Stimulated activated naive CD8-positive, alpha-beta T cell treated with anti-CD3 and anti-CD28 coated beads, Interleukin-15, Interleukin-2, amounts not matched to agents 100 U/mL and 50 U/mL, for 24 hours (primary cell): ENCODE measurements around the gene LIAS.
"Not testable (repeated sequence)": the region's sequence is repeated elsewhere in the genome, so short reads cannot be mapped to it uniquely, and the experiment has no call there.

Source experiments
- ATAC-seq: fragments of 150-1000 bp; cut with Tn5 transposase; one replicate; pipeline ENCODE4 v1.10.0; 2021
- DNase-seq: peaks from one replicate; pipeline ENCODE4 v3.0.0; 2021

The LIAS gene

DNA sequence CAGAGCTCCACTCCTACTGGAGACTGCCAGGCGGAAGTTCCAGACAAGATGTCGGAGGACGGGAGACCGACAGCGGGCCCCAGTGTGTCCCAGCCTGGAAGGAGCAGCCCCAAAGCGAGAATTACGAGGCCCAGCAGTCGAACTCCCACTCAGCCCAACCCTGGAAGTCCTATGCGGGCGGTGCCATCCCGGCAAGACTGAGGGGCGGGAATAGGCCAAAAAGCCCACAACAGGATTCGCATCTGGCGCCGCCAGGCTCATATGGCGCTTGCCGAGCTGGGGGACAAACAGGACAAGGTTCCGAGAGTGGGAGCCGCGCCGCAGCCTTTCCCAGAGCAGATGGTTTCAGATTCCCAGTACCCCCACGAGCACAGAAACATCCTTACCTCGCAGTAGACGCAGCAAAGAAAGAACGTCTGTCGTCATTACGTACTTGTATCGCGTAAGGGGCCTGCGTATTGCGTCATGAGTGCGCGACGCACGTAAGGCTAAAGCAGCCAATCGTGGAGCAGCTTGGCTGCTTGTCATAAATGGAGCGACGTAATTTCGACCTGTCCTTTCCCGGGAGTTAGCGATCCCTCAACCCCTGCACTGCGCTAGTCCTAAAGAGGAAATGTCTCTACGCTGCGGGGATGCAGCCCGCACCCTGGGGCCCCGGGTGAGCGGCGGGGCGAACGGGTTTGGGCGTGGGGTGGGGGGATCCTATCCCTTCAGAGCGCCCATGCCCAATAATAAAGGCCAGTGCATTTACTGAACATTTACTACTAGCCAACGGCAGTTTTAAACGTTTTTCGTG lies at the start of gene LIAS, which contains the start of gene RPL9:
Gene LIAS, plus strand, starts transcription at position 552 of the 796 bp plus-strand sequence. Its CDS starts 62 bp downstream, at position 614.
Gene RPL9, minus strand, starts transcription at position 418 of the 796 bp plus-strand sequence. CDS start 483 bp downstream, outside the sequence.
- DNase-seq = peak; percentile 90
- ATAC-seq = peak; percentile 94

DNA sequence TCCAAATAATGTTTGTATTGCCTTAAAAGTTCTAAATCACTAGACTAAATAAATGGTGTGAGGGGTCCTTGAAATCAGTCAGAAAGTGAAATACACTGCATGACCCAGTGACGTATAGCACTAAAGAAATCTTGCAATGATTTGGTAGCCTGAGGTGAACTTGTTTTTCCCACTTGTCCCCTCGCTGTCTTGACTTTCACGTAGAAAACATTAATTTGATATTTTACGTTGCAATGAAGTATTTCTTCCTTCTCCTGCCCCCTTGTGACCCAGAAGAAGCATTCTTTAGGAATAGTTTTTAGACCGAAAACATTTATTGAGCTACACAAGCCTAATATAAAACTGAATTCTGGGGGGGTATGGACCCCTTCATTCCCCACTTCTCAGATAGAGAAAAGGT lies 48.4 kb upstream of the LIAS start:
- no peak for DNase-seq

DNA sequence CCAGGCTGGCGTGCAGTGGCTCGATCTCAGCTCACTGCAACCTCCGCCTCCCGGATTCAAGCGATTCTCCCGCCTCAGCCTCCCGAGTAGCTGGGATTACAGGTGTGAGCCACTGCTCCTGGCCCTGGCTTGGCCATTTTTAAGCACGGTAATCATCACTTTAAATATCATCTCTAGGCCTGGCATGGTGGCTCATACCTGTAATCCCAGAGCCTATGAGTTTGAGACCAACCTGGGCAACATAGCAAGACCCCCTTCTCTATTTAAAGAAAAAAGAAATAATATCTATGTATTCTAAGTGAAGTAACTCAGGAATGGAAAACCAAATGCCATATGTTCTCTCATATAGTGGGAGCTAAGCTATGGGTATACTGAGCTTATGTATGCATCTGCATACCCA lies 47.3 kb upstream of the LIAS start:
- not testable (repeated sequence) for DNase-seq, ATAC-seq

More for the DNA sequence above, 48.4 kb upstream of the LIAS start:
- ATAC-seq = no peak

DNA sequence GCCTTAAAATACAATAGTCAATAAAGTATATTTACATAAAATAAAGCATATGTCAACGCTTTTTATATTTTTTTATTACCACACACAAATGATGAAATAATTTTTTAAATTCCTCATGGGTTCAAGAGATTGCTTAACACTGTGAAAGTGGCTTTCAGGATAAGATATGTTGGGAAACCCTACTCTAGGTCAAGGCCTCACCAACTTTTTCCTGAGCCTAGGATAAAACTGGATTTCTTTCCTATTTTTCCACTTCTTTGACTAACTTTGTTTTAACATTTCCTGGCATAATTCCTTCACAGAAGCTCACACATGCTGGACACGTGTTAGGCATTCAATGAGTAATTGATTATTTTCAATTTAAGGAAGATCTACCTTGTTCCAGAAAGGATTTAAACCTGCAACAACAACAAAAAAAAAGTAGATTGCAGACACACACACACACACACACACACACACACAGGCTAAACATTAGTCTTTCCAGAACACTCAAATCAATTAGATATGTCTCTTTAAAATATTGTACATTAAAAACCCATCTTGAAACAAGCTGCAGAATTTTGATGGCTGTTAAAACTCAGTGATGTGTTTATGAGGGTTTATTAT lies 43.1 kb upstream of the LIAS start:
- ATAC-seq = no peak
- no peak for DNase-seq

DNA sequence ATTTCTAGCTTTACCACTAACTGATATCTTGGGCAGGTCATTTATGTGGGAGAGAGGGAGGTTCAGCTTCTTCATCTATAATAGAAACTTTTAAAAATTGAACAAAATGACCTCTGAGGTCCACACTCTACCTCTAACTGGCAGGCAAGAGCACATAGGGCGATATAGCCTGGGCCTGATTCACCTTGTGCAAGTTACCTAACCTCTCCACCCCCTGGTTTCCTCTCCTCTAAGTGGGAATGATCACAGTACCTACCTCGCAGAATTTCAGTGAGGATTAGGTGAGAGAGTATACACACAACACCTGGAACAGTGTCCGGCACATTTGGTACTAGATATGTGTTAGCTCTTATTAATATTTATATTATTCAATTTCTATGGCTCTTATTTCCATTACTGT lies 36.6 kb upstream of the LIAS start:
- DNase-seq (no peak), ATAC-seq (no peak)

DNA sequence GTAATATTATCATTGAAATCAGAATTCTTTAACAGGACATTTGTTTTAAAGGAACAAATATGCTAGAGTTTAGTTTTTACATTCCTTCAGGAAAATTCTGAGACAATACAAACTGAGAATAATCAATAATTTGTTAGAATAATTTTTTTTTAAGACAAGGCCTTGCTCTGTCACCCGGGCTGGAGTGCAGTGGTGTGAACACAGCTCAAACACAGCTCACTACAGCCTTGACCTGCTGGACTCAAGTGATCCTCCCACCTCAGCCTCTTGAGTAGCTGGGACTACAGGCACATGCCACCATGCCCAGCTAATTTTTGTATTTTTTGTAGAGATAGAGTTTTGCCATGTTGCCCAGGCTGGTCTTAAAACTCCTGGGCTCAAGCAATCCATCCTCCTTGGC lies 33.6 kb upstream of the LIAS start:
- not testable (repeated sequence) for DNase-seq, ATAC-seq

DNA sequence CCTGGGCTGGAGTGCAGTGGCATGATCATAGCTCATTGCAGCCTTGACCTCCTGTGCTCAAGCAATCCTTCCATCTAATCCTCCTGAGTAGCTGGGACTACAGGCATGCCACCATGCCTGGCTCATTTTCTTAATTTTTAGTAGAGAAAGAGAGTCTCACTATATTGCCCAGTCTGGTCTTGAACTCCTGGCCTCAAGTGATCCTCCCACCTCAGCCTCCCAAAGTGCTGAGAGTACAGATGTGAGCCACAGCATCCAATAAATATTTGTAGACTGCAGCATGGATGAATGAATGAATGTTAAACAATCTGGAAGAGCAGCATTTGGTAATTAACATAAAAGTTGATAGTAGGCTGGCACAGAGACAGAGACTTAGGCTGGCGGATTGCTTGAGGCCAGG lies 32.1 kb upstream of the LIAS start:
- no peak for ATAC-seq
- no peak for DNase-seq

DNA sequence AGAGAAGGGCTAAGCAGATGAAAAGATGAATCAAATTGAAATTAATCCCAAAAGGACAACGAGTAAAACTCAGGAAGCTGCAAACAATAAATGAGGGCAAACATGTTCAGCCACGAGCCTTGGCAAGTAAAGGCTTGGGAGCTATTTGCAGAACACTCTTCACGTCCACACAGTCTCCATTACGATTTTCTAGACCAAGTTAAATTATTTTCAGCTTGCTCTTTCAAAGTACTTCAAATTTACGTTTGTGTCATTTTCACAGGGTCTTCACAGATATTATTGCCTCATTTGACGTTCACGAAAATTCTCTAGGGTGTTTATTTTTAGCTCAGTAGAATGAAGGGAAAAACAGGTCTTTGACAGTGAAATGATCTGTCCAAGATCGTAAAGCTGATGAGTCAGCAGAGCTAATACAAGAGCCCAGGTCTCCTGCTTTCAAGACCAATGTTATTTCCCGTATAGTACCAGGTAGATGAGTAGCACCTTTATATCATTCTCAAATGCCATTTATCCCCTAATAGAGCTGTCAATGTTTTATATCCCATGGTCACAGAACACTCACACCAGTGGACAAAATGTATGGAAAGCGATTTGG lies 31.2 kb upstream of the LIAS start:
- ATAC-seq (no peak), DNase-seq (no peak)

DNA sequence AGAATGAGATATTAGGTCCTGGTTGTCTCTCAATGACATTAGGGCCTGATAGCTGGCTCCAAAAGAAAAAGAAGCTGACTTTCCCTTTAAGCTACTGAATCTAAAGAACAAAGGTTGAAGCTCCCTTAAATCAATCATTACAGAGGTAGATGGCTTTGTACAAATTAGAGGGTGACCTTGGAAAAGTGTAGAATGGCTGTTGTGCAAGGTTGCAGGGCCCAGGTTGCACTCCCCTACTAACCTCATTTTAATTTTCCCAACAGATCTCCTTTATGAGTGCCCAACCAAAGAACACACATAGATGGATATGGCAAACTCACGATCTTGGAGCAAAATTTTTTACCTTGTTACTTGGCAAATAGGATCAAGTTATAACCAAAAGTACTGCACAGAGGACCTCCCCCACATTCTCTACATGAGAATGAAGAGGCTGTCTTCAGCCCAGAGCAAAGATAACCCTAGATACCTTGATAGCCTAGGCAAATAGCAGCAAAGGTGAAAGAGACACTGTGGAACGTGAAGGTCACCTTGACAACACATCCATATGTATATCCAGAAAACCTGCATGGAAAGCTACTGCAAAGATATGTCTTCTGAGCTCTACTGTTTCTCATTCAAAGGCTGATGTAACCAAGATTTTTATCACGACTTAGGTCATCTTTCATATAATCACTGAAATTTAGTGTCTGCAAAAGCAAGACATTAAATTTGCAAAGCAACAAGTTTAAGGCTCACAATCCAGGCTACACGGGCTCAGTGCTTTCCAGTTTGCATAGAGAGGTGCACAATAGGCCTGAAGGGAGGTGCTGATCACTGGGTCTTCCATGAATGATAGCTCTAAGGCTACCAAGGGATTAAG lies 29.2 kb upstream of the LIAS start:
- no peak for DNase-seq
- no peak for ATAC-seq

DNA sequence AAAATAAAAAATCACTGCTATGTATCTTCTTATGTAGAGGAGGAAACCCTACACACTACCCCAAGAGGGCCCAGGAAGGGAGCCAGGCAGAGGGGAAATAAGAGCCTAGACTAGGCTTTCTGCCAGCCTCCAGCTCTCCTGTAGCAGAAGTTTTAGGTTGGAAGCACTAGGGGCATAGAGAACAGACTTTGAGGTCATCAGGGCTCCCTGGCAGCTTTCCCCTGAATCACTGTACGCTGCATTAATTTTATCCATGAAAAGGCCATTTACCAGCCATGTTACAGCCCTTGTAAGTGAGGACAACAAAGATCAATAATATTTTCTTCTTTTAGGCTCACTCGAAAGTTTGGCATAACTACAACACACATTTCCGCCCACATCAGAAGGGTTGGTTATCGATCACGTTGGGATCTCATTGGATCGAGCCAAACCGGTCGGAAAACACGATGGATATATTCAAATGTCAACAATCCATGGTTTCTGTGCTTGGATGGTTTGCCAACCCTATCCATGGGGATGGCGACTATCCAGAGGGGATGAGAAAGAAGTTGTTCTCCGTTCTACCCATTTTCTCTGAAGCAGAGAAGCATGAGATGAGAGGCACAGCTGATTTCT lies 24.9 kb upstream of the LIAS start:
- DNase-seq = no peak
- ATAC-seq = no peak

DNA sequence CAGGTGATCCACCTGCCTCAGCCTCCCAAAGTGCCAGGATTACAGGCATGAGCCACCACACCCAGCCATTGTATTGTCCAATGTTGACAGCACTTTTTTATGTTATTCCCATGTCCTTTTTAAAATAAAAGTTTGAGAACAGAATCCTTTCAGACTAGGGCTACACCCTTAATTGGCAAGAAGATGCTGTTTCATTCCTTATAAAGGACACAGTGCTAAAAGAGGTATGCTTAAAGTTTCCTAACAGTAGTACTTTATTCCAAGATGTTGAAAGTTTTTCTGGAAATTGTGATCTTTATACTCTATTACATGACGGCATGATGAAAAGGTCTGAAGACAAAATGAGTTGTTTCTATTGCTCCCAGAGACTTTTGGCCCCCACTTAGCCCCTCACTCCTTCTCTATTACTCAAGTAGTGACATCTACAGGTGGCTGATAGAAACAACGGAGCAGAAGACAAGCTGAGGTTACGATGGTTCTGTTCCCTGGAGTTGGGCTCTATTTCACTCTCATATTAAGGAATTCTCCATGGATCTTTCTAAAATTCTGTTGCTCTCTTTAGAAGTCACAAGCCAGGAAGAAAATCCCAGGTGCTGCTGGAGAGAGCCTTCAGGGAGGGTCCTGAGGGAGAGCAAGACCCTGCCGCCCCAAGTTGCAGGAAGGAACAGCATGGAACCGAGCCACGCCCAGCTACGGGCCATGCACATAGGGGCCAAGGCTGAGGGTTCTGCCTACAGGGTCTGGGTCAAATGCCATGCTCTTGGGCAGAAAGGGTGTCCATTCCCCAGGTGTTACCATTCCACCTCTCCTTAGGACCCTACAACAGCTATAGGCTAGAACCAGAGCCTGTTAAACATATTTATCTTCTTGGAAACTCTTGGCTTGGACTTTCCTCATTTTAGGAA lies 22.9 kb upstream of the LIAS start:
- DNase-seq (no peak), ATAC-seq (no peak)

DNA sequence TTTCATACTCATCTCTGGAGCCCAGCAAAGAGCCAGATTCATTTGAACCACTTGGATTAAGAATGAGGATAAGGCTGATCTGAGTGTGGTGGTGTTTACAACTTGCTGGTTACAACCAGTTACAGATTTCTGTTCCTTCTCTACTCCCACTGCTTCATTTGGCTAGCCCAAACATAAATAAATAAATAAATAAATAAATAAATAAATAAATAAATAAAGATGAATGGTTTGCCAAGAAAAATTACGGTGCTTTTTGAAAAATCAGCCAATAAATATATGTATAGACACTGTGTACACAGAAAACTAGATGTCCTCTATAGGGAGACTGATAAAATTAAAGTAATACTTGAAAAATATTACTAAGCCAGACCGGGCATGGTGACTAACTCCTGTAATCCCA lies 17.3 kb upstream of the LIAS start:
- DNase-seq (no peak), ATAC-seq (no peak)

DNA sequence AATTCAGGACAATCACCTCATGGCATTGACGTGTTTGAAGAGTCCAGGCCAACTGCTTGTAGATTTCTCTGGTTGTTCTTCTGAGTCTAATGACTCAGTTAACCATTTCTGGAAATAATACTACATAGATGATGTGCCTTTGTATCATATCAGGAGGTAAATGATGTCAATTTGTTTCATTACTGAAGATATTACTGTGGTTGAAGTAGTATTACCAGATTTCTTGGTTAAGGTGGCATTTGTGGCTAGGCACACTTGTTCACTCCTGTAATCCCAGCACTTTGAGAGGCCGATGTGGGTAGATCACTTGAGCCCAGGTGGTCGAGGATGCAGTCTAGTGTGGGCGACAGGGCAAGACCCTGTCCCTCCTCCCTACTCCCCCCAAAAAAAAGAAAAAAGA lies 15.9 kb upstream of the LIAS start:
- DNase-seq (no peak), ATAC-seq (peak; percentile 58)

DNA sequence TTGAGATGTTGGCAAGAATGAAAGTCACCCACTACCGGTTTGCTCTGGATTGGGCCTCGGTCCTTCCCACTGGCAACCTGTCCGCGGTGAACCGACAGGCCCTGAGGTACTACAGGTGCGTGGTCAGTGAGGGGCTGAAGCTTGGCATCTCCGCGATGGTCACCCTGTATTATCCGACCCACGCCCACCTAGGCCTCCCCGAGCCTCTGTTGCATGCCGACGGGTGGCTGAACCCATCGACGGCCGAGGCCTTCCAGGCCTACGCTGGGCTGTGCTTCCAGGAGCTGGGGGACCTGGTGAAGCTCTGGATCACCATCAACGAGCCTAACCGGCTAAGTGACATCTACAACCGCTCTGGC lies 12.4 kb upstream of the LIAS start:
- no peak for ATAC-seq
- no peak for DNase-seq

DNA sequence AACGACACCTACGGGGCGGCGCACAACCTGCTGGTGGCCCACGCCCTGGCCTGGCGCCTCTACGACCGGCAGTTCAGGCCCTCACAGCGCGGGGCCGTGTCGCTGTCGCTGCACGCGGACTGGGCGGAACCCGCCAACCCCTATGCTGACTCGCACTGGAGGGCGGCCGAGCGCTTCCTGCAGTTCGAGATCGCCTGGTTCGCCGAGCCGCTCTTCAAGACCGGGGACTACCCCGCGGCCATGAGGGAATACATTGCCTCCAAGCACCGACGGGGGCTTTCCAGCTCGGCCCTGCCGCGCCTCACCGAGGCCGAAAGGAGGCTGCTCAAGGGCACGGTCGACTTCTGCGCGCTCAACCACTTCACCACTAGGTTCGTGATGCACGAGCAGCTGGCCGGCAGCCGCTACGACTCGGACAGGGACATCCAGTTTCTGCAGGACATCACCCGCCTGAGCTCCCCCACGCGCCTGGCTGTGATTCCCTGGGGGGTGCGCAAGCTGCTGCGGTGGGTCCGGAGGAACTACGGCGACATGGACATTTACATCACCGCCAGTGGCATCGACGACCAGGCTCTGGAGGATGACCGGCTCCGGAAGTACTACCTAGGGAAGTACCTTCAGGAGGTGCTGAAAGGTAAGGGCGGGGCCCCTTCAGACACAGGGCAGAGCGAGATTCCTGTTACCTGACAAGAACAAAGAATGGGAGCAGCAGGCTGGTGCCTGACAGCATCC lies 11.8 kb upstream of the LIAS start:
- ATAC-seq = peak; percentile 66
- DNase-seq = peak; percentile 57

DNA sequence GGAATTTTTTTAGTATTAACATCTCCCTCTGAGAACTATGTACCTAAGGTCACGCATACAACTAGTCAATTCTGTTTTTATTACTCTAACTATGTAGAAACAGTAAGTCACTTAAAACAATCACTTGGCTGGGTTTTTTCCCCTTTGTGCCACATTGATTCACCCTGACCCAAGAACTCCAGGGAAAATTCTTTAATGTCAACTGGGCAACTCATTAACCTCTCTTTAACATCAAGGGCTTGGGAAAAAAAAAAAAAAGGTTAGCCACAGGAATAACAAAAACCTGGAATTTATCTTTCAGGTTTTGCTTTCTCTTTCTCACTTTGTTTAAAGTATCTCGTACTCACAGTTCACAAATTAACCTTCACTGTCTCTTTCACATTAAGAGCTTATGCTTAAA lies 8.2 kb upstream of the LIAS start:
- ATAC-seq = no peak
- no peak for DNase-seq

DNA sequence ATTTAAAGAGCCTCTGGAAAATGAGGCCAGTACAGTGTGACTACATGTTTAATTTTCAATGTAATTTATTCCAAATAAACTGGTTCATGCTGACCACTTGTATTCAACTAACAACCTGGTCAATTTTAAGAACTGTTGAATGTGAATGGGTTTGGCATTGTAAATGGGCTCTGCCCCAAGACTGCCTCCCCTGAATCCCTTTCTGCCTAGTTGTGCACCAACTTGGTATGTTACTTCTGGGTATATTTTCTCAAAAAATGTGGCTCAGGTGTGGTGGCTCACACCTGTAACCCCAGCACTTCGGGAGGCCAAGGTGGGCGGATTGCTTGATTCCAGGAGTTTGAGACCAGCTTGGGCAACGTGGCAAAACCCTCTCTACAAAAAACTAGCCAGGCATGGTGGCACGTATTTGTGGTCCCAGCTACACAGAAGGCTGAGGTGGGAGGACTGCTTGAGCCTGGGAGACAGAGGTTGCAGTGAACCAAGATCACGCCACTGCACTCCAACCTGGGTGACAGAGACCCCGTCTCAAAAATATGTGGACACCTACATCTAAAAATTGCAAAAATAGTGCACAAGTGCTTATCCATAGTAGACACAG lies 7.3 kb upstream of the LIAS start:
- ATAC-seq (no peak), DNase-seq (no peak)

DNA sequence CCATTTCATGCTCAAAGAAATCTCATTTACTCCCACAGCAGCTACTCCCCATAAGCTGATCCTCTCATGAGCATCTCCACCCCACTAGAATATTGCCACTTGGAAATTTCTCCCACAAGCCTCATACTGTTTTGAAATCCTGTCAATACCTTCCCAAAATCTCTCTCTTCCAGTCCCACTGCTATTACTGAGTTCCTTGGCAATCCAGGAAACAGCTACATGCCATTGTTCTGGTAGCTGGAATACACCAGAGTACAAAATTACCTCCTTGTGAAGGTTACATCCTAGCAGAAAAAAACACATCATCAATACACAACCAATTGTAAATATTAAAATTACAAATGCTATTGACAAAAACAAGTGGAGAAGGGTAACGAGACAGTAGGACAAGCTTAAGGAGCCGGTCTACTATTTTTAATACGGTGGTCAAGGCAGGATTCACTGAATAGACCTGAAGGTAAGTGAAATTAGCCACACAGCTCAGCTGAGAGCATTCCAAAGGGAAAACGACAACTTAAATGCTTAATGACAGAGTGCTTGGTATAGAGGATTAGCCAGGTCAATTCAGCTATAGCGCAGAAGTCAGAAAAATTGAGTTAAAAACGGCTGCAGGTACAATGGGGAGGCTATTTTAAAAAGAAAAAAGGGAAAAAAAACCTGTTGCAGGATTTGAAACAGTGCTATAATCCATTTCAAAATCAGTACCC lies 6.5 kb upstream of the LIAS start:
- DNase-seq (no peak), ATAC-seq (no peak)
